H1 (cell line): Measurements from ENCODE around the gene OPCML. TPM values are rescaled to one million over a fixed set of nuclear protein-coding genes. Genes with fewer than 3 reads are reported as not detected.

ENCODE experiments used
- CTCF ChIA-PET: fragments of 300-600 bp; sonication (Branson Sonifier 250); formaldehyde crosslinking; loops from one replicate; lab custom pipeline; 2021; ENCODE audit not compliant: partially characterized antibody; lab: Charles Lee
- POLR2A ChIA-PET: fragments of 300-600 bp; sonication (Branson Sonifier 250); formaldehyde crosslinking; loops from one replicate; lab custom pipeline; 2021; ENCODE audit warnings: inconsistent platforms; ENCODE audit not compliant: partially characterized antibody; lab: Charles Lee
- DNase-seq, 2 experiments: peaks; one replicate each; pipeline versions ENCODE4 v3.0.0 to v3.0.0-alpha.2; 2010 to 2022; ENCODE audit warnings: low spot score in 2 of 2, low read depth in 1 of 2, mixed read lengths in 1 of 2
- FAIRE-seq: peaks from 2 replicates; lab custom pipeline; 2011; peaks lifted over from hg19 to GRCh38; lab: Jason Lieb, UNC
- H2AFZ ChIP-seq: 2 replicates; pipeline ENCODE4 v1.8.1; 2012; ENCODE audit warnings: low read length, inconsistent platforms
- H2AK5ac ChIP-seq: 2 replicates; pipeline ENCODE4 v1.6.1; 2013; ENCODE audit warnings: low read depth, low read length
- H2BK120ac ChIP-seq: replicated peaks from 2 replicates; pipeline ENCODE3; 2013; ENCODE audit warnings: low read depth, low read length, inconsistent platforms
- H2BK12ac ChIP-seq: 2 replicates; pipeline ENCODE4 v1.6.1; 2013; ENCODE audit warnings: low read depth, low read length
- H2BK15ac ChIP-seq: 2 replicates; pipeline ENCODE4 v1.6.1; 2013; ENCODE audit warnings: low read length
- H2BK20ac ChIP-seq: 2 replicates; pipeline ENCODE4 v1.6.1; 2013; ENCODE audit warnings: low read length
- H2BK5ac ChIP-seq: 2 replicates; pipeline ENCODE4 v1.6.1; 2013; ENCODE audit warnings: low read depth, low read length
- H3K14ac ChIP-seq: 2 replicates; pipeline ENCODE4 v1.6.1; 2013; ENCODE audit warnings: inconsistent platforms; ENCODE audit not compliant: insufficient read length
- H3K18ac ChIP-seq: 2 replicates; pipeline ENCODE4 v1.6.1; 2013; ENCODE audit warnings: low read length; ENCODE audit errors: extremely low read depth
- H3K23ac ChIP-seq: 2 replicates; pipeline ENCODE4 v1.6.1; 2013; ENCODE audit warnings: inconsistent platforms; ENCODE audit not compliant: insufficient read length
- H3K23me2 ChIP-seq: 2 replicates; pipeline ENCODE4 v1.6.1; 2013; ENCODE audit warnings: low read depth, low read length
- H3K27ac ChIP-seq: 2 replicates; pipeline ENCODE4 v1.6.1; 2011; ENCODE audit warnings: low read depth, low read length, inconsistent platforms
- H3K27me3 ChIP-seq, 4 experiments: replicated peaks in 1 of 4; 1 replicate in 1 of 4; 2 replicates in 3 of 4; pipeline versions ENCODE4 v1.6.1 to v1.8.1; 2011 to 2013; ENCODE audit warnings: low read length in 3 of 4, mild to moderate bottlenecking in 3 of 4, inconsistent platforms in 2 of 4, mixed read lengths in 2 of 4, moderate library complexity in 1 of 4; ENCODE audit not compliant: control insufficient read depth in 3 of 4, insufficient read depth in 3 of 4; ENCODE audit errors: extremely low read depth in 1 of 4
- H3K36me3 ChIP-seq, 4 experiments: 2 replicates each; pipeline versions ENCODE4 v1.6.1 to v1.8.1; 2011 to 2013; ENCODE audit warnings: mild to moderate bottlenecking in 4 of 4, low read length in 3 of 4, moderate library complexity in 2 of 4, control low read depth in 1 of 4, inconsistent platforms in 1 of 4; ENCODE audit not compliant: insufficient read depth in 4 of 4, control insufficient read depth in 2 of 4
- H3K4ac ChIP-seq: replicated peaks from 2 replicates; pipeline ENCODE3; 2013; ENCODE audit warnings: low read length, low read depth, mixed read lengths, inconsistent platforms; ENCODE audit not compliant: insufficient read length
- H3K4me1 ChIP-seq, 4 experiments: replicated peaks in 1 of 4; 1 replicate in 1 of 4; 2 replicates in 3 of 4; pipeline versions ENCODE4 v1.6.1 to v1.8.1; 2011 to 2013; ENCODE audit warnings: low read length in 3 of 4, inconsistent platforms in 2 of 4, mixed read lengths in 1 of 4; ENCODE audit not compliant: insufficient read depth in 4 of 4, control insufficient read depth in 3 of 4
- H3K4me2 ChIP-seq, 2 experiments: 2 replicates each; pipeline versions ENCODE4 v1.6.1 to v1.8.1; 2011 to 2013; ENCODE audit warnings: low read depth in 2 of 2, low read length in 2 of 2, control low read depth in 1 of 2, inconsistent platforms in 1 of 2, mild to moderate bottlenecking in 1 of 2; ENCODE audit not compliant: insufficient read depth in 1 of 2
- H3K4me3 ChIP-seq, 4 experiments: fragments of 200-600, 300-600 bp in 1 of 4; sonication (generic), shearing (Covaris generic), sonication (Bioruptor Twin) in 1 of 4; 2 replicates each; pipeline versions ENCODE4 v1.5.1 to v1.8.1; 2011 to 2016; ENCODE audit warnings: low read length in 4 of 4, low read depth in 3 of 4, control low read depth in 2 of 4, inconsistent platforms in 2 of 4, mild to moderate bottlenecking in 2 of 4, mixed read lengths in 1 of 4, moderate library complexity in 1 of 4; ENCODE audit not compliant: insufficient read depth in 2 of 4; ENCODE audit errors: extremely low read depth in 1 of 4
- H3K56ac ChIP-seq: replicated peaks from 2 replicates; pipeline ENCODE3; 2013; ENCODE audit warnings: low read depth, mild to moderate bottlenecking, mixed read lengths, low read length, inconsistent platforms; ENCODE audit not compliant: insufficient read length
- H3K79me1 ChIP-seq: 2 replicates; pipeline ENCODE4 v1.6.1; 2013; ENCODE audit warnings: low read depth, low read length, control low read depth
- H3K79me2 ChIP-seq, 2 experiments: 2 replicates each; pipeline versions ENCODE4 v1.6.1 to v1.8.1; 2012 to 2013; ENCODE audit warnings: low read length in 2 of 2, mild to moderate bottlenecking in 2 of 2, inconsistent platforms in 1 of 2; ENCODE audit not compliant: insufficient read depth in 2 of 2, control insufficient read depth in 1 of 2
- H3K9ac ChIP-seq, 4 experiments: replicated peaks in 1 of 4; 1 replicate in 1 of 4; 2 replicates in 3 of 4; pipeline versions ENCODE4 v1.6.1 to v1.8.1; 2011 to 2013; ENCODE audit warnings: low read depth in 3 of 4, low read length in 3 of 4, control low read depth in 2 of 4, mild to moderate bottlenecking in 2 of 4, moderate library complexity in 2 of 4, inconsistent platforms in 1 of 4; ENCODE audit errors: extremely low read depth in 1 of 4
- H3K9me3 ChIP-seq, 2 experiments: 2 replicates each; pipeline versions ENCODE4 v1.6.1 to v1.8.1; 2012 to 2013; ENCODE audit warnings: mild to moderate bottlenecking in 2 of 2, moderate library complexity in 2 of 2, control low read depth in 1 of 2, inconsistent platforms in 1 of 2, low read depth in 1 of 2, low read length in 1 of 2, mixed read lengths in 1 of 2; ENCODE audit not compliant: insufficient read depth in 2 of 2
- H4K20me1 ChIP-seq, 2 experiments: replicated peaks in 1 of 2; 2 replicates each; pipeline versions ENCODE3 to v1.8.1; 2011 to 2013; ENCODE audit warnings: inconsistent platforms in 2 of 2, low read length in 2 of 2, mild to moderate bottlenecking in 1 of 2; ENCODE audit not compliant: insufficient read depth in 2 of 2, control insufficient read depth in 1 of 2
- H4K5ac ChIP-seq: 2 replicates; pipeline ENCODE4 v1.6.1; 2013; ENCODE audit warnings: low read length, low read depth, mixed read lengths, inconsistent platforms; ENCODE audit not compliant: insufficient read length
- H4K8ac ChIP-seq: 2 replicates; pipeline ENCODE4 v1.8.0; 2013; ENCODE audit warnings: mild to moderate bottlenecking, moderate library complexity, low read length, inconsistent platforms; ENCODE audit not compliant: insufficient read depth; ENCODE audit errors: extremely low read depth
- H4K91ac ChIP-seq: replicated peaks from 2 replicates; pipeline ENCODE3; 2013; ENCODE audit warnings: low read length, mixed read lengths, inconsistent platforms; ENCODE audit not compliant: insufficient read length
- BCL11A ChIP-seq, 2 experiments: IDR thresholded peaks; one replicate each; pipeline ENCODE4 v1.6.1; 2011; ENCODE audit warnings: low read depth in 2 of 2, low read length in 2 of 2, mild to moderate bottlenecking in 2 of 2
- CEBPB ChIP-seq: IDR thresholded peaks from 2 replicates; pipeline ENCODE4 v1.6.1; 2012; ENCODE audit warnings: low read depth, low read length
- CTBP2 ChIP-seq: IDR thresholded peaks from 2 replicates; pipeline ENCODE4 v1.7.0; 2011; ENCODE audit warnings: borderline replicate concordance, mild to moderate bottlenecking, moderate library complexity, mixed read lengths, low read length; ENCODE audit not compliant: insufficient read depth, insufficient read length
- EP300 ChIP-seq, 2 experiments: IDR thresholded peaks; 1 replicate in 1 of 2; 2 replicates in 1 of 2; pipeline ENCODE4 v1.6.1; 2011 to 2012; ENCODE audit warnings: low read depth in 2 of 2, low read length in 2 of 2, mild to moderate bottlenecking in 2 of 2, borderline replicate concordance in 1 of 2, inconsistent platforms in 1 of 2, moderate library complexity in 1 of 2
- NANOG ChIP-seq: IDR thresholded peaks from 2 replicates; pipeline ENCODE4 v1.6.1; 2011; ENCODE audit warnings: low read length, low read depth, mild to moderate bottlenecking, inconsistent platforms; ENCODE audit not compliant: insufficient read depth, poor library complexity, severe bottlenecking
- PHF8 ChIP-seq: fragments of 200-600 bp; sonication (generic); conservative IDR thresholded peaks from 2 replicates; pipeline ENCODE4 v1.7.1; 2012; ENCODE audit warnings: low read depth, mild to moderate bottlenecking, inconsistent platforms, low read length, moderate library complexity
- POLR2A ChIP-seq, 2 experiments: IDR thresholded peaks; 1 replicate in 1 of 2; 2 replicates in 1 of 2; pipeline ENCODE4 v1.6.1; 2011; ENCODE audit warnings: low read depth in 2 of 2, low read length in 2 of 2, mild to moderate bottlenecking in 2 of 2; ENCODE audit errors: control extremely low read depth in 1 of 2
- RNF2 ChIP-seq: fragments of 200-900, 300-1000 bp; sonication (generic); IDR thresholded peaks from 2 replicates; pipeline ENCODE4 v1.7.1; 2016; ENCODE audit warnings: borderline replicate concordance, low read depth, mild to moderate bottlenecking, antibody characterized with exemption, low read length; ENCODE audit not compliant: poor library complexity, severe bottlenecking; ENCODE audit errors: missing control alignments
- SP2 ChIP-seq: IDR thresholded peaks from 2 replicates; pipeline ENCODE4 v1.6.1; 2012; ENCODE audit warnings: mild to moderate bottlenecking, low read length, inconsistent platforms
- SP4 ChIP-seq: IDR thresholded peaks from 2 replicates; pipeline ENCODE4 v1.6.1; 2012; ENCODE audit warnings: low read length, inconsistent platforms
- SRF ChIP-seq: IDR thresholded peaks from 2 replicates; pipeline ENCODE4 v1.6.1; 2011; ENCODE audit warnings: mild to moderate bottlenecking, low read depth, low read length, moderate library complexity
- TAF7 ChIP-seq: optimal IDR thresholded peaks from 2 replicates; pipeline ENCODE3; 2011; ENCODE audit warnings: low read depth, mild to moderate bottlenecking, inconsistent platforms, low read length, moderate library complexity, borderline replicate concordance
- TCF12 ChIP-seq: IDR thresholded peaks from 2 replicates; pipeline ENCODE4 v1.6.1; 2011; ENCODE audit warnings: low read depth, mild to moderate bottlenecking, low read length
- TEAD4 ChIP-seq: IDR thresholded peaks from 2 replicates; pipeline ENCODE4 v1.6.1; 2012; ENCODE audit warnings: low read depth, low read length, inconsistent platforms, mixed read lengths
- ZNF274 ChIP-seq: IDR thresholded peaks from 2 replicates; pipeline ENCODE4 v1.7.0; 2012; ENCODE audit warnings: low read length, borderline replicate concordance; ENCODE audit errors: extremely low read depth
- WGBS, 2 experiments: shearing (Covaris generic) in 1 of 2; methylation state at CpG; one replicate each; pipeline versions ENCODE4 v1.1.6 to v1.1.7; 2013 to 2015; ENCODE audit warnings: low lambda C conversion rate in 2 of 2, mixed read lengths in 2 of 2, inconsistent platforms in 1 of 2, low coverage in 1 of 2, missing lambda C conversion rate in 1 of 2; ENCODE audit not compliant: insufficient replicate concordance in 2 of 2, insufficient coverage in 1 of 2, insufficient read length in 1 of 2; ENCODE audit errors: extremely low coverage in 1 of 2, missing lambda C conversion rate in 1 of 2; 5-methylcytosine and 5-hydroxymethylcytosine counted together
- polyA plus RNA-seq, 7 experiments: library from polyadenylated mRNA; depleted of rRNA in 3 of 7; stranded (reverse) in 5 of 7; unstranded in 2 of 7; fragments of >200 nt in 5 of 7; fragments of 200-250 nt in 2 of 7; gene quantifications; 1 replicate in 5 of 7; 2 replicates in 1 of 7; 4 replicates in 1 of 7; pipeline versions ENCODE4 v1.2.1 to v1.2.3, GENCODE V29; 2011 to 2013; ENCODE audit warnings: missing spikeins in 2 of 7, mixed read lengths in 2 of 7
- total RNA-seq: library from RNA; stranded (reverse); fragmentation: NEBNext Ultra II Directional; extraction: Animal tissue kit (Norgen Biotek cat#: 25700); gene quantifications from 2 replicates; pipeline ENCODE4 v1.2.1, GENCODE V29; 2021

OPCML gene
- total and polyA plus RNA-seq, 2 of the 8 experiments (the other 6 are each of a cell fraction or from before 2014, with no cell fraction given): 2.3 to 3.1 TPM

DNA sequence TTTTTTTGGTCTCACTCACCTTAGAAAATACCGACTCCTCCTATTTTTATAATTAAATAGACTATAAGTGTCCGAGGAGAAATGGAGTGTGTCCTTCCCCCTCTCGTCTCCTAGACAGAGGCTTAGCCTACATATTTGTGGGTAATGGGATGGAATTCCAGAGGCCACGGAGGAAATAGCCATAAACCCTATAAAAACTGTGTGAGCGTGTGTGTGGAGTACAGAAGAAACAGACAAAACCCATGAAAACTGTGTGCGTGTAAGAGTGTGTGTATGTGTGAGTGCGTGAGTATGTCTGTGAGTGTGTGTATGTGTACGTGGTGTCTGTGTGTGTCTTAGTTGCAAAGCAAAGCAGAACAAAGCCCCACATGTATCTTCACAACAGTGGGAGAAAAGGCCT is 883.5 kb downstream of the OPCML start:
- Histone ChIP-seq H2BK5ac (no peak overlapping the region), H4K20me1 (no peaks in the 10 kb centered on the region), H2BK12ac (no peak overlapping the region), H2BK20ac (no peak overlapping the region), H3K14ac (no peak overlapping the region), H4K91ac (no peak overlapping the region), H3K4me2 (no peak overlapping the region), H3K18ac (no peak overlapping the region), H4K5ac (no peak overlapping the region), H4K8ac (no peak overlapping the region), H2BK120ac (no peak overlapping the region), H3K79me2 (no peaks in the 10 kb centered on the region), H3K4me3 (no peak overlapping the region), H2BK15ac (no peak overlapping the region), H3K36me3 (no peaks in the 10 kb centered on the region), H3K4ac (no peak overlapping the region), H2AK5ac (0 out of 2 replicates have a peak overlapping the region, but pooled peaks have one; percentile 32), H3K27ac (no peak overlapping the region), H3K79me1 (no peaks in the 10 kb centered on the region), H3K9ac (no peak overlapping the region), H3K23me2 (peaks cover 1% of the 10 kb centered on the region; the same call in 1 of the 2 replicates), H3K56ac (no peak overlapping the region), H3K27me3 (no peaks in the 10 kb centered on the region), H3K9me3 (no peaks in the 10 kb centered on the region), H3K23ac (no peak overlapping the region), H3K4me1 (no peaks in the 10 kb centered on the region; a peak in 1 of 7 replicates), H2AFZ (no peak overlapping the region)
- ChIA-PET CTCF (interaction anchor here (1.3 kb wide), 1 partner anchor 336 kb away, joined by 3 read pairs; no protein-coding TSS in a partner anchor), POLR2A (no interaction called here)
- DNase-seq (no peak), FAIRE-seq (no peak)
- 95% methylated on average over 8 of the region's 8 CpGs; no CpG with 5 or more reads in 1 of the 2 experiments for WGBS, 2 experiments
- no peak for TF ChIP-seq SRF
- TF ChIP-seq ZNF274: no peak
- TF ChIP-seq CEBPB: no peak
- TF ChIP-seq RNF2: no peak
- TF ChIP-seq SP2: no peak
- no peak for TF ChIP-seq TEAD4
- no peak for TF ChIP-seq POLR2A (IDR thresholded peaks at IDR 0.05; ENCODE audit: control extremely low read depth in 1 of 2, low read depth in 2 of 2, low read length in 2 of 2)
- no peak for TF ChIP-seq CTBP2
- TF ChIP-seq TCF12: no peak
- TF ChIP-seq NANOG: no peak
- TF ChIP-seq PHF8: no peak
- TF ChIP-seq BCL11A (IDR thresholded peaks at IDR 0.05; ENCODE audit: low read depth in 2 of 2, low read length in 2 of 2): no peak
- no peak for TF ChIP-seq SP4
- no peak for TF ChIP-seq EP300 (IDR thresholded peaks at IDR 0.05; ENCODE audit: borderline replicate concordance in 1 of 2, low read depth in 2 of 2, low read length in 2 of 2)
- no peak for TF ChIP-seq TAF7
